GM19328 (cell line): Measurements from ENCODE around the gene COLGALT1.

ENCODE experiments used
- ATAC-seq: cut with Tn5 transposase; IDR thresholded peaks from one replicate; pipeline ENCODE4 v1.9.1; 2021; ENCODE audit warnings: mild to moderate bottlenecking, moderate library complexity; ENCODE audit not compliant: unreplicated experiment

COLGALT1 gene

GRCh38 chr19:17617807-17618192, 62.4 kb downstream of the COLGALT1 start:
- ATAC-seq = no peak

- no peak for ATAC-seq
These were observed 62.9 kb downstream of the COLGALT1 start for GRCh38 chr19:17618281-17618903.

GRCh38 chr19:17618936-17619335, 63.5 kb downstream of the COLGALT1 start:
- ATAC-seq = no peak

- ATAC-seq = no peak
These were observed 65.2 kb downstream of the COLGALT1 start for GRCh38 chr19:17620696-17621095.

- no peak for ATAC-seq
These were observed 67.9 kb downstream of the COLGALT1 start for GRCh38 chr19:17623224-17623935.

- ATAC-seq = no peak
These were observed 69.0 kb downstream of the COLGALT1 start for GRCh38 chr19:17624314-17624991.

- ATAC-seq = no peak
These were observed 69.6 kb downstream of the COLGALT1 start for GRCh38 chr19:17625043-17625442.

GRCh38 chr19:17625980-17626379, 70.5 kb downstream of the COLGALT1 start:
- no peak for ATAC-seq

- no peak for ATAC-seq
These were observed 71.1 kb downstream of the COLGALT1 start for GRCh38 chr19:17626456-17627015.

GRCh38 chr19:17627161-17627560, 71.7 kb downstream of the COLGALT1 start:
- ATAC-seq = no peak

- no peak for ATAC-seq
These were observed 72.5 kb downstream of the COLGALT1 start for GRCh38 chr19:17627921-17628320.

- ATAC-seq = no peak
These were observed 74.3 kb downstream of the COLGALT1 start for GRCh38 chr19:17629760-17630159.

GRCh38 chr19:17632577-17632976, 77.1 kb downstream of the COLGALT1 start:
- no peak for ATAC-seq
